SU-DHL-6 (cell line): ENCODE measurements around the gene PFKM.

Experiments
- EZH2phosphoT487 ChIP-seq: fragments of 200-600 bp; sonication (generic), shearing (Covaris generic); conservative IDR thresholded peaks from 2 replicates; pipeline ENCODE4 v1.6.1; 2018; ENCODE audit warnings: mild to moderate bottlenecking, antibody characterized with exemption, low read length, moderate library complexity, mixed read lengths
- TF ChIP-seq, protein P1 (sequence below): fragments of 200-600 bp; sonication (generic); IDR thresholded peaks from one replicate; pipeline ENCODE4 v1.5.1; 2017; ENCODE audit warnings: antibody characterized with exemption, mild to moderate bottlenecking, low read length, moderate library complexity; ENCODE audit not compliant: insufficient read depth, poor library complexity, severe bottlenecking

GRCh38 chr12:48179466-48179865 lies 60.3 kb downstream of the PFKM start:
- TF ChIP-seq, protein P1, sequence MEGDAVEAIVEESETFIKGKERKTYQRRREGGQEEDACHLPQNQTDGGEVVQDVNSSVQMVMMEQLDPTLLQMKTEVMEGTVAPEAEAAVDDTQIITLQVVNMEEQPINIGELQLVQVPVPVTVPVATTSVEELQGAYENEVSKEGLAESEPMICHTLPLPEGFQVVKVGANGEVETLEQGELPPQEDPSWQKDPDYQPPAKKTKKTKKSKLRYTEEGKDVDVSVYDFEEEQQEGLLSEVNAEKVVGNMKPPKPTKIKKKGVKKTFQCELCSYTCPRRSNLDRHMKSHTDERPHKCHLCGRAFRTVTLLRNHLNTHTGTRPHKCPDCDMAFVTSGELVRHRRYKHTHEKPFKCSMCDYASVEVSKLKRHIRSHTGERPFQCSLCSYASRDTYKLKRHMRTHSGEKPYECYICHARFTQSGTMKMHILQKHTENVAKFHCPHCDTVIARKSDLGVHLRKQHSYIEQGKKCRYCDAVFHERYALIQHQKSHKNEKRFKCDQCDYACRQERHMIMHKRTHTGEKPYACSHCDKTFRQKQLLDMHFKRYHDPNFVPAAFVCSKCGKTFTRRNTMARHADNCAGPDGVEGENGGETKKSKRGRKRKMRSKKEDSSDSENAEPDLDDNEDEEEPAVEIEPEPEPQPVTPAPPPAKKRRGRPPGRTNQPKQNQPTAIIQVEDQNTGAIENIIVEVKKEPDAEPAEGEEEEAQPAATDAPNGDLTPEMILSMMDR, result no peak
- TF ChIP-seq EZH2phosphoT487, result no peak
